ENCODE results near the gene SEMA3C.

SEMA3C gene

DNA sequence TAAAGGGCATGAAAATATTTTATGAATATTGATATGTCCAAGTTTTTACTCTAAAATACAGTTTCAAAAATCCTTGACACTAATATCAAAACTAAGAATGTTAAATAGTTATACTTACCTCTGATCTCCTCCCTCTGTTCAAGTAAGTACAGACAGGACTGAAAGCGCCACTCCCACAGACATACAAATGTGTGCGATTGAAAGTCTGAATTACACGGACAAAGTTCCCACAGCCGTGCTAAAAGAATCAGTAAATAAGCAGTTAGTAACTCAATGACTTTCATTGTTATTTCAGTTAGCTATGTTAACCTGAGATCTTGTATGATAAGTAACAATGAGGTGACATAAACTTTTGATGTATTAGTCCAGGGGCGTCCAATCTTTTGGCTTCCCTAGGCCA, 100.7 kb downstream of the SEMA3C start:
- no peak for DNase-seq

DNA sequence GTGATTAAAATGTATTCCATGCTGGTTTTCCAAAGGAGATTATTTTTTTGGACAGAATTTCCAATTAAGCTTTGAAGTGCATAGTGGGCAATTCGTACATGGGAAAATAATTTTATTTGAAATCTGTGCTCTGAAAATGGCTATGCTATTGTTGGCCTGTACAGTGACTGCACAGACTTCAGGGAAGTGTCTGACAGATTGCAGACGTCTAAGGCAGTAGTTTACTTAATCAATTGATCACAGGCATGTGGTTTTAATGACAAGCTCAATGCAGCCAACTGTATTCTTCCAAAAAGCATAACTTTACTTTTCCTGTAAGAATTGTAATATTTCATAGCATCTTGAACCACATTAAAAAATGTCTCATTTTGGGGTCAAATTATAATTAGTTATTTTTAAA, 102.0 kb downstream of the SEMA3C start:
- DNase-seq = no peak

DNA sequence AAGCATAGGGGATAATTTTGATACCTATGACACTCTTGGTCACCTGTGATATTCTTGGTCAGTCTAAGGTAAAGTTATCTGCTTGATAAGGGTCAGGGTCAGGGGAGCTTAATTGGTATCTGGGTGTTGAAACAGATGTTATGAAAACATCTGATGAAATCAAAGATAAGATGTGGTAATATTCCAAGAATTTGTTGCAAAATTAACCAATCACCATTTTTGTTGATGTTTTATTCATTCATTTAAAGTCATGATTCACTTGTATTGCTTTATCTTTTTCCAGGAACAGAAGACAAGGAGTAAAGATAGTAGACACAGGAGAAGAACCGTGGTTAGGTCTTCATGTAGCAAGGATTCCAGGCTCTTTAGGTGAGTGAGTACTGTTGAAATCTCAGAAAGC, 103.1 kb downstream of the SEMA3C start:
- DNase-seq = no peak

DNA sequence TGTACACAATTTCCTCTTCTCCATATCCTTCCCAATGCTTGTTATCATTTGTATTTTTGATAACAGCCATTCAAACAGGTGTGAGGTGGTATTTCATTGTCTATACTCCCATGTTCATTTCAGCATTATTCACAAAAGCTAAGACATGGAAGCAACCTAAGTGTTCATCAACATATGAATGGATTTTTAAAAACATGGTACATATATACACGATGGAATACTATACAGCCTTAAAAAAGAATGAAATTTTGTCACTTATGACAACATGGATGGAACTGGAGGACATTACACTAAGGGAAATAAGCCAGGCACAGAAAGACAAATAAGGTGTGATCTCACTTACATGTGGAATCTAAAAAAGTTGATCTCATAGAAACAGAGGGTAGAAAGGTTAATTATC, 109.3 kb downstream of the SEMA3C start:
- DNase-seq = no peak

DNA sequence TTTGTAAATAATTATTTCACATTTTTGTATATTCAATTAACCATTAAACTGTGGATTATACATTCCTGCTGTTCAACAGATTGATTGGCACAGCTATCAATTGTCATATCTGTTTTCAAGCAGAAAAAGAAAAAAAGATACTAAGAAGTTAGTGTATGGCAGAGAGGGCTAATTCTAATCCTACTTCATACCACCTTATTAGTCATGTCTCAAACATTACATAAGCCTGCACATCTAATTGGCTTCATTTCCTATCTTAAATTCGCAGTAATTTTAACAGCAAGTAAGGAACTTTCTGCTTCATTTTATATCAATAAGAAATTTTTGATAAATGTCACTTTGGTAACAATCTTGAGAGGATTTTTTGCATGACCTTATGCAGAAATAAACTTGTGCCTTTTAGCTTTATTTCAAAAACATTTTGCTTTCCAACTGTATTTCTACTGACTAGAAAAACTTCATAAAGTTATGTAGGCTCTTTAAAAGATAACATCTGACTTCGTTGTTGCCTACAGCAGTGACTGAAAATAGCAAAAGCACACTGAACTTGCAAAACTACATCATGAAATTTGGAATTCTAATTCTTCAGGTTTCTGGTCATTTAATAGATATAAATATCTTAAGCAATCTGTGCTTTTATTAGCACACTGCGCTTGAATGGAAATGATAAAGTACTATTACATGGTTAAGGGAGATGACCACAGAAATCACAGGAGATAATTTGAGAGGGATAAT, 111.5 kb downstream of the SEMA3C start:
- DNase-seq = no peak

GRCh38 chr7:80806663-80807062, 112.2 kb downstream of the SEMA3C start:
- no peak for DNase-seq

- no peak for DNase-seq
These were observed 114.3 kb downstream of the SEMA3C start for GRCh38 chr7:80804589-80804988.

DNA sequence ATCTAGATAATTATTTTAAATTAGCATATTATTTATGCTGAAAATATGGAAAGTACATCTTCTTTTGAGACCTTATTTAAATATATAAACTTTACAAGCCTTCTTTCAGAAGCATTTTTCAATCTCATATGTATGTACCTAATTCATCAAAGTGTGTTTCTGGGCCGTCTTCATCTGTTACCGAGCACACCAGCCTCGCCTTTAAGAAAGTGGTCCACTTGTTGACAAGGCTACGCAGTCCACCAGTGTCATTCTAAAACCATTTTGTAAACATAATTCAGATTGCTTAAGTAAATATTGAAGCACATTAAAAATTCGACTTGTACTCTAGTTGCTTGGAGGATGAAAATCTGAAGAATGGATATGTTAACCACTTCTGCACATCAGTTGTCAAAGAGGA, 116.3 kb downstream of the SEMA3C start:
- DNase-seq = no peak

GRCh38 chr7:80794631-80795573, 123.9 kb downstream of the SEMA3C start:
- DNase-seq = no peak

DNA sequence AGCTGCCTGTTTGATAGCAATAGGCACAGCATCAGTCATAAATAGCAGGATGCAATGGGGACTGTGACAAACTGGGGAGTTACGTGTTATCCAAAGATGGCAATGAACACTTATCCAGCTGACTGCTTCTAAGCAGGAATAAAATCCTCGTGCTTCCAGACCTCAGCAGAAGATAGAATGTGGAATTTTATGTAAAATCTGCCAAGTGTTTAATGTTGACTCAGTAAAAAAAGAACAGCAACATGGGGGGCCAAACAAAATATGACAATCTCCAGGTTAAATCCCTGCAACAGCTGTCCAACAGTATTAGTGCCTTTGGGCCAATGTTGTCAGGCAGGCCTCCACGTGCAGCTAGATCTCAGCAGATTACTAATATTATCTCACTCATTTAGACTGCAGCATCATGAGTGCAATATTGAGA, 127.3 kb downstream of the SEMA3C start:
- no peak for DNase-seq

GRCh38 chr7:80790877-80791276, 128.0 kb downstream of the SEMA3C start:
- no peak for DNase-seq

DNA sequence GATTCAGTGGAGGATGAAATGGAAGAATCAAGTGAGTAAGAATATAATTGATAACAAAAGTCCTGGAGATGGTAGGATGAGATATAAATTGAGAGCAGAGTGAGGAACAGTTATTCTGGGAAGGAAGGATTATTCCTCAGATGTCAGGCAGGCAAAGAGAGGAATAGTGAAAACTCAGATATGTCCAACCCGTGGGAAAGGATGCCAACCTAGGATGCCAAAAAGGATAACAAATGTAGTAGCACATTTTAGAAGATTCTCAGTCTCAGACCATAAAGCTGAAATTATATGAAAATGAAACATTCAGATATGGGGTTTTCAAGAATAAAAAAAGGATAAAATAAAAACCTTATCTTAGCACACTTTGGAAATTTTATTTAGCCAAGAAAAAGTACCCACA, 131.1 kb downstream of the SEMA3C start:
- DNase-seq = no peak

DNA sequence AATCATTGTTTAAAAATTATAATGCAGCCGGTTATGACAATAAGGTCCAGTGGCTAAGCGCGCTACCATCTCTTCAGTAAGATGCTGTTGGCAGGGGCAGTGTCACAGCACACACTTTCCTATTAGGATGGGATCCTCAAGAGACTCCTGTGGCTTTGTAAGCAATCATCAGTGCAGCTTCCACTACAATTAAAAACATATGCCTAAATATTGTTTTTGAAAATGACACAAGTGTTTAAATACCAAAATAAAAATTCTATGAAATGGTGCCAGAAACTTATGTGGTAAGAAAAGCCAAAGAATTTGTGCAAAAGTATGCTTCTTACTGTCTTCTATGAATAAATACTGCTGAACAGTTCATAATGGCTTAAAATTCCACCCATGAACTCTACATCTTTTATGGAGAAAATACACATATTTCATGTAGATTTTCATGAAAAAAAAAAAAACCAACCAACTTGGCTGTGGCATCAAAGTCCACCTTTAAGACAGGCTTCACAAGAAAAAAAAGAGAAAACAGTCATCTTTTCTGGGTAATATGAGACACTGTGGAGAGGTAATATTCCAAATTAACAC, 132.8 kb downstream of the SEMA3C start:
- no peak for DNase-seq

DNA sequence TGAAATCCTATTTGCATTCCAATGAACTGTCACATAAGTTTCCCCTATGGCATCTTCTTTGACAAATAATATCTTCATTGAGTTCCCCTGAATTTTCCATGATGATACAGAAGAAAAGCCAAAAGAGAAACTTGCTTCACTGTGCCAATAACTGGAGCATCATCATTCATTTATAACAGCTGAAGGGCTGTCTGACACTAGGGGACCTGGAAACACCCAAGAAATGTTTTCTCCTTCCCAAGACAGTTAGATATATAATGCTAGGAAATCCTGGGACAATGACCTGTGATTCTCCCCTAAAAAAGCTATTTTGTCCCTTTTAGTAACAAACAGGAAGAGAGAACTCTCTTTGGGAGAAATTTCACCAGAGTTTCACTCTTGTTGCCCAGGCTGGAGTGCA, 133.6 kb downstream of the SEMA3C start:
- no peak for DNase-seq

- DNase-seq = no peak
These were observed 135.0 kb downstream of the SEMA3C start for GRCh38 chr7:80783678-80784327.

GRCh38 chr7:80783186-80783677, 135.6 kb downstream of the SEMA3C start:
- DNase-seq = no peak

GRCh38 chr7:80781561-80781979, 137.3 kb downstream of the SEMA3C start:
- DNase-seq = no peak

- DNase-seq = no peak
These were observed 137.7 kb downstream of the SEMA3C start for GRCh38 chr7:80781146-80781545.

DNA sequence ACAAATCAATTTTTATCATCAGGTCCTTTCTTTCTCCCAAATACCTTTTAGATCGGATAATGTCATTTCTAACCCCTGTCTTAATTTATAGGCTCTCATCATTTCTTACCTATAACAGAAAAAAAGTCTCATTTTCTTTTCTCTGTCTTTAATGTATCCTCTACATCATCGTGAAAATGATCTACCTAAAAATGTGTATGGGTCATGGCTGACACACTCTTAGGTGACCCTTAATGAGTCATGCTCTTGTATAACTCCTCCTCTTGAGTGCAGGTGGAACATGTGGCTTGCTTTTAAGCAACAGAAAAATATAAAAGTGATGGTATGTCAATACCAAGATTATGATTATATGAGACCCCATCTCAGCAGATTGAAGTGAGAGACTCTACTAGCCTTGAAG, 139.4 kb downstream of the SEMA3C start:
- DNase-seq = no peak

DNA sequence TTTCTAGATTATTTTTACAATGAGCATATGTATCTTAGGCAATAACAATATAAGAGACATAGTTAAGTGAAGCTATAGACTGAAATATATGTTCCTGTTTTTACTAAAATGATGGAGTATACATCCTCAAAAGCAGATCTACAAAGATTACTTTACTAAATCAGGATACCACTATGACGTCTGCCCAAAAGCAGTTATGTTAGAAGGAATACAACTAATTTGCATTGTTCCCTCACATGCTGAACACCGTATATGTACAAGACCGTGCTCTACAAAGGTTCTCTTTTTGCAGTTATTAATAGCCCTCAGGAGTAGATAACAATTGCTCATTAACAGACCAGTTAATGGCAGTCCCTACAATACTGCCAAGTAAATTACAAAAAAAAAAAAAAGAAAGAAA, 143.0 kb downstream of the SEMA3C start:
- DNase-seq = no peak

- DNase-seq = no peak
These were observed 143.4 kb downstream of the SEMA3C start for GRCh38 chr7:80775482-80775881.

DNA sequence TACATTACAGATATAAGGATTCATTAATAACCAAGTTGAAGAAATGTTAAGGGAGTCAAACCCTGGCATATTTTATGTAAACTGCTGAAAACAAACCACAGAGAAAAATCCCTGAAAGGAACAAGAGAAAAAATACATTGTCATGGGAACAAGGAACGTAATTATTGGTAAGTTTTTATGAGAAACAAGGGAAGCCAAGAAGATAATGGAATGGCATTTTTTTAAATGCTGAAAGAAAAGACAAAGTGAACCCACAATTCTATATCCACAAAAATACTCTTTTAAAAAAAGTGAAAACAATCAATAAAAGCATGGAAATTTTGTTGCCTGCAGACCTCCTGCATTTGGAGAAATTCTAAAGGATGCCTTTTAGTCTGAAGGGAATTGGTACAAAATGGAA, 144.0 kb downstream of the SEMA3C start:
- no peak for DNase-seq
